HL-60 (cell line): ENCODE data around the gene PRKAA2.

Source experiments
- DNase-seq, 2 experiments: peaks; one replicate each; pipeline ENCODE4 v3.0.0-alpha.2; 2010 to 2020; ENCODE audit warnings: low read depth in 1 of 2, low spot score in 1 of 2
- H3K27ac ChIP-seq: fragments of 250-450 bp; sonication (Bioruptor Pico); replicated peaks from 2 replicates; pipeline ENCODE4 v1.5.1; 2020; ENCODE audit warnings: mild to moderate bottlenecking, moderate library complexity
- H3K27me3 ChIP-seq: fragments of 250-450 bp; sonication (Bioruptor Pico); 2 replicates; pipeline ENCODE4 v1.5.1; 2021; ENCODE audit warnings: mild to moderate bottlenecking, moderate library complexity; ENCODE audit not compliant: insufficient read depth, poor library complexity, severe bottlenecking
- H3K4me3 ChIP-seq: replicated peaks from 2 replicates; pipeline ENCODE4 v1.5.1; 2011; ENCODE audit warnings: mild to moderate bottlenecking, control low read depth, low read length; ENCODE audit not compliant: insufficient read depth
- GABPA ChIP-seq: IDR thresholded peaks from 2 replicates; pipeline ENCODE4 v1.6.1; 2012; ENCODE audit warnings: low read depth
- POLR2AphosphoS5 ChIP-seq: IDR thresholded peaks from 2 replicates; pipeline ENCODE4 v1.6.1; 2012; ENCODE audit warnings: low read depth
- SPI1 ChIP-seq: IDR thresholded peaks from 2 replicates; pipeline ENCODE4 v1.6.1; 2012; ENCODE audit warnings: low read depth, mild to moderate bottlenecking, borderline replicate concordance
- TF ChIP-seq, protein P1 (sequence below): IDR thresholded peaks from one replicate; pipeline ENCODE4 v1.5.1; 2011; ENCODE audit warnings: low read length, control low read depth, inconsistent platforms; ENCODE audit not compliant: insufficient read depth
- TF ChIP-seq, protein P2 (sequence below): IDR thresholded peaks from 2 replicates; pipeline ENCODE4 v1.6.1; 2012; ENCODE audit warnings: low read depth; ENCODE audit not compliant: insufficient replicate concordance

The PRKAA2 gene

DNA sequence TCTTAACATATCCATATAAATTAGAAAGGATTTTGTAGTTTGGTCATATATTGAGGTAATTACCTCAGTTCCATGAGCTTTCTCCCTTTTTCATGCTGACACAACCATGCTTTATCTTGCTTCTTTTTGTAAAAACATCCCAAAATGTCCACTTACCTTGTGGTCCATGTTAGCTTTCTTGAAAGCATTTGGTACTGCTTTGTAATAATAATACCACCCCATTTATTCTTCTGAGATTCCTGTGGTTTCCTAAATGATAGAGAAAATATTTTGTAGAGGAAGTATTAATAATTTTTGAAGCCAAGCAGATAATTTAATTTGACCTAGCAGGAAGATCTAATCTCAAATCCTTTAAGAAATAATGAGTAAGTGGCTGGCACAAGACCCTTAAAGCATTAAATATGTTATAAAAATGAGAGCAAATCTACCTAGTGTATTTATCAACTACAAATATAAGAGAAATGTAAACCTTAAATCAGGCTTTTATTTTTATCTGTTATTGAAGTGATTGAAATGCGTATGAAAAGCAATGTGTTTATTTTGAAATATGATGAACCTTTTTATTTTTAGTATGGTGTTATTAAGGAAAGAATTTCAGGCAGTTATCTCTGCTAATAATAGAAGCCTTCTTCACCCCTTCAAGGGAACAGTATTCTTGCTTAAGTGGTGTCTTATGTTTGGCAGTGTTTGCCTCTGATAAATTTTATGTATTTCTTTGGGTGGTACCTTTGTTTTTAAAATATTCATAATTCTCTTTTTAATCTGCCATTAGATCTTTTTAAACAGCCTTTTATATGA is 9.2 kb downstream of the PRKAA2 start:
- TF ChIP-seq, protein P1, sequence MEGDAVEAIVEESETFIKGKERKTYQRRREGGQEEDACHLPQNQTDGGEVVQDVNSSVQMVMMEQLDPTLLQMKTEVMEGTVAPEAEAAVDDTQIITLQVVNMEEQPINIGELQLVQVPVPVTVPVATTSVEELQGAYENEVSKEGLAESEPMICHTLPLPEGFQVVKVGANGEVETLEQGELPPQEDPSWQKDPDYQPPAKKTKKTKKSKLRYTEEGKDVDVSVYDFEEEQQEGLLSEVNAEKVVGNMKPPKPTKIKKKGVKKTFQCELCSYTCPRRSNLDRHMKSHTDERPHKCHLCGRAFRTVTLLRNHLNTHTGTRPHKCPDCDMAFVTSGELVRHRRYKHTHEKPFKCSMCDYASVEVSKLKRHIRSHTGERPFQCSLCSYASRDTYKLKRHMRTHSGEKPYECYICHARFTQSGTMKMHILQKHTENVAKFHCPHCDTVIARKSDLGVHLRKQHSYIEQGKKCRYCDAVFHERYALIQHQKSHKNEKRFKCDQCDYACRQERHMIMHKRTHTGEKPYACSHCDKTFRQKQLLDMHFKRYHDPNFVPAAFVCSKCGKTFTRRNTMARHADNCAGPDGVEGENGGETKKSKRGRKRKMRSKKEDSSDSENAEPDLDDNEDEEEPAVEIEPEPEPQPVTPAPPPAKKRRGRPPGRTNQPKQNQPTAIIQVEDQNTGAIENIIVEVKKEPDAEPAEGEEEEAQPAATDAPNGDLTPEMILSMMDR: no peak
- no peak for TF ChIP-seq SPI1
- TF ChIP-seq GABPA: no peak
- TF ChIP-seq, protein P2, sequence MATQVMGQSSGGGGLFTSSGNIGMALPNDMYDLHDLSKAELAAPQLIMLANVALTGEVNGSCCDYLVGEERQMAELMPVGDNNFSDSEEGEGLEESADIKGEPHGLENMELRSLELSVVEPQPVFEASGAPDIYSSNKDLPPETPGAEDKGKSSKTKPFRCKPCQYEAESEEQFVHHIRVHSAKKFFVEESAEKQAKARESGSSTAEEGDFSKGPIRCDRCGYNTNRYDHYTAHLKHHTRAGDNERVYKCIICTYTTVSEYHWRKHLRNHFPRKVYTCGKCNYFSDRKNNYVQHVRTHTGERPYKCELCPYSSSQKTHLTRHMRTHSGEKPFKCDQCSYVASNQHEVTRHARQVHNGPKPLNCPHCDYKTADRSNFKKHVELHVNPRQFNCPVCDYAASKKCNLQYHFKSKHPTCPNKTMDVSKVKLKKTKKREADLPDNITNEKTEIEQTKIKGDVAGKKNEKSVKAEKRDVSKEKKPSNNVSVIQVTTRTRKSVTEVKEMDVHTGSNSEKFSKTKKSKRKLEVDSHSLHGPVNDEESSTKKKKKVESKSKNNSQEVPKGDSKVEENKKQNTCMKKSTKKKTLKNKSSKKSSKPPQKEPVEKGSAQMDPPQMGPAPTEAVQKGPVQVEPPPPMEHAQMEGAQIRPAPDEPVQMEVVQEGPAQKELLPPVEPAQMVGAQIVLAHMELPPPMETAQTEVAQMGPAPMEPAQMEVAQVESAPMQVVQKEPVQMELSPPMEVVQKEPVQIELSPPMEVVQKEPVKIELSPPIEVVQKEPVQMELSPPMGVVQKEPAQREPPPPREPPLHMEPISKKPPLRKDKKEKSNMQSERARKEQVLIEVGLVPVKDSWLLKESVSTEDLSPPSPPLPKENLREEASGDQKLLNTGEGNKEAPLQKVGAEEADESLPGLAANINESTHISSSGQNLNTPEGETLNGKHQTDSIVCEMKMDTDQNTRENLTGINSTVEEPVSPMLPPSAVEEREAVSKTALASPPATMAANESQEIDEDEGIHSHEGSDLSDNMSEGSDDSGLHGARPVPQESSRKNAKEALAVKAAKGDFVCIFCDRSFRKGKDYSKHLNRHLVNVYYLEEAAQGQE: no peak
- TF ChIP-seq POLR2AphosphoS5: no peak
- DNase-seq: no peak
- Histone ChIP-seq H3K4me3 (no peak overlapping the region), H3K27me3 (no peaks in the 10 kb centered on the region), H3K27ac (no peak overlapping the region)

DNA sequence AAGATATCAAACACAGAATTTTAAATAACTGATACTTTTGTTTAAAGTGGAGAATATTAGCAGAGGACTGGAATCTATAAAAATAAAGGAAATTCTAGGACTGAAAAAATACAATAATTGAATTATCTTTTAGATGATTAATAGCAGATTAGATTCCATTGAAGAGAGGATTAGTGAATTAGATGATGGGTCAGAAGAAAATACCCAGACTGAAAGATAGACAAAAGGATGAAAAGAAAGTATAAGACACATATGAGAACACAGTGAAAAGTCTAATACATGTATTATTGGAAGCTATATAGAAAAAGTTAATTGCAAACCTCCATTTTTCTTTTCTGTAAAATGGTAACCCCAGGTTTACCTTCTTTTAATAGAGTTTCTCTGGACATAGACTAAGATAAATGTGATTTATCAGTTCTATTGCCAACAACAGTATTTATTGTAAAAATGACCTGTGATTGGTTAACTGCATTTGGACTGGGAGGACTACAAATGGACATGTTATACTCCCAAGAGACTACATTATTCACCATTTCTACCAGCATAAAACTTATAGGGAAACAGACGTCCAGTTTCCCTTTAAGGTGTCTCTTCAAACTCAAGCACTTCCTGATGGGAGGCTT is 11.0 kb downstream of the PRKAA2 start:
- TF ChIP-seq, protein P2: no peak
- TF ChIP-seq SPI1 (no peak), POLR2AphosphoS5 (no peak), GABPA (no peak)
- TF ChIP-seq, protein P1: no peak
- Histone ChIP-seq H3K4me3 (no peak overlapping the region), H3K27me3 (no peaks in the 10 kb centered on the region), H3K27ac (no peak overlapping the region)
- DNase-seq: no peak

DNA sequence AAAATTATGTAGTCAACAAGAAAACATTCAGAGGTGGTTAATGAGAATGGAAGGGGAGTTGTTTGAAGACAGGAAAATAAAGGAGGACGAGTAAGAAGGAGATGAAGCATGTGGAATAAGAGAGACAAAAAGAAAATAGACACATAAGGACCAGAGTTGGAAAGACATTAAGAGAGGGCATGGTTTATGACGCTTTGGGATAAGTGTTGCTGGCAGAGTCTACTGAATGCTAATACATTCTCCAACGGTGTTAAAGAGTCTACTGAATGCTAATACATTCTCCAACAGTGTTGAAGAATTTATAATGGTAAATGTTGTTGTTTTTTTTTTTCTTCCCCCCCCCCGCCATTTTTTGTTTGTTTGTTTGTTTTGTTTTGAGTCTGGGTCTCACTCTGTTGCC is 13.1 kb downstream of the PRKAA2 start:
- Histone ChIP-seq H3K27ac (no peak overlapping the region), H3K27me3 (no peaks in the 10 kb centered on the region), H3K4me3 (no peak overlapping the region)
- TF ChIP-seq GABPA: no peak
- TF ChIP-seq SPI1: no peak
- TF ChIP-seq, protein P2: no peak
- TF ChIP-seq POLR2AphosphoS5: no peak
- TF ChIP-seq, protein P1: no peak
- DNase-seq: no peak
